HG03095 (cell line): ENCODE results near the gene SLC36A3.
"Not testable (repeated sequence)": the region's sequence is repeated elsewhere in the genome, so short reads cannot be mapped to it uniquely, and the experiment has no call there.

Source experiments
- ATAC-seq: cut with Tn5 transposase; IDR thresholded peaks from one replicate; pipeline ENCODE4 v1.9.1; 2021; ENCODE audit warnings: moderate library complexity; ENCODE audit not compliant: unreplicated experiment

The SLC36A3 gene

GRCh38 chr5:151309266-151309665 lies 5.7 kb upstream of the SLC36A3 start:
- not testable (repeated sequence) for ATAC-seq

GRCh38 chr5:151298063-151298855 lies 5.3 kb downstream of the SLC36A3 start:
- no peak for ATAC-seq

GRCh38 chr5:151296974-151297373 lies 6.6 kb downstream of the SLC36A3 start:
- ATAC-seq: no peak

GRCh38 chr5:151296478-151296830 lies 7.1 kb downstream of the SLC36A3 start:
- ATAC-seq: no peak

- ATAC-seq: no peak
Measured at GRCh38 chr5:151295791-151296477, 7.6 kb downstream of the SLC36A3 start.

GRCh38 chr5:151295138-151295537 lies 8.4 kb downstream of the SLC36A3 start:
- ATAC-seq: no peak

GRCh38 chr5:151293624-151294023 lies 9.9 kb downstream of the SLC36A3 start:
- no peak for ATAC-seq

GRCh38 chr5:151288180-151288579 lies 15.4 kb downstream of the SLC36A3 start:
- peak; percentile 59 for ATAC-seq

- no peak for ATAC-seq
Measured at GRCh38 chr5:151286246-151286645, 17.3 kb downstream of the SLC36A3 start.

- ATAC-seq: no peak
Measured at GRCh38 chr5:151285683-151286082, 17.9 kb downstream of the SLC36A3 start.

- ATAC-seq: no peak
Measured at GRCh38 chr5:151284392-151284967, 19.1 kb downstream of the SLC36A3 start.

GRCh38 chr5:151283120-151283825 lies 20.3 kb downstream of the SLC36A3 start:
- ATAC-seq: no peak

GRCh38 chr5:151281001-151281639 lies 22.4 kb downstream of the SLC36A3 start:
- no peak for ATAC-seq

GRCh38 chr5:151280443-151280842 lies 23.1 kb downstream of the SLC36A3 start:
- ATAC-seq: no peak

GRCh38 chr5:151278845-151279244 lies 24.7 kb downstream of the SLC36A3 start:
- no peak for ATAC-seq

GRCh38 chr5:151275803-151276202 lies 27.8 kb downstream of the SLC36A3 start:
- ATAC-seq: no peak

GRCh38 chr5:151274666-151275065 lies 28.9 kb downstream of the SLC36A3 start:
- no peak for ATAC-seq

- no peak for ATAC-seq
Measured at GRCh38 chr5:151271336-151271735, 32.2 kb downstream of the SLC36A3 start.

- peak; percentile 93 for ATAC-seq
Measured at GRCh38 chr5:151270599-151270998, 33.0 kb downstream of the SLC36A3 start.

- ATAC-seq: no peak
Measured at GRCh38 chr5:151267491-151268260, 35.9 kb downstream of the SLC36A3 start.
